ENCODE data around the gene SLC24A3.

The SLC24A3 gene

GRCh38 chr20:19419396-19419795 is 207.0 kb downstream of the SLC24A3 start:
- no peak for DNase-seq (ENCODE audit: low read depth in 4 of 4, low spot score in 1 of 4)

GRCh38 chr20:19423097-19423899 is 210.9 kb downstream of the SLC24A3 start:
- no peak for DNase-seq (ENCODE audit: low read depth in 4 of 4, low spot score in 1 of 4)

- DNase-seq (ENCODE audit: low read depth in 4 of 4, low spot score in 1 of 4) = no peak
Observed at GRCh38 chr20:19423900-19424620, 211.6 kb downstream of the SLC24A3 start.

DNA sequence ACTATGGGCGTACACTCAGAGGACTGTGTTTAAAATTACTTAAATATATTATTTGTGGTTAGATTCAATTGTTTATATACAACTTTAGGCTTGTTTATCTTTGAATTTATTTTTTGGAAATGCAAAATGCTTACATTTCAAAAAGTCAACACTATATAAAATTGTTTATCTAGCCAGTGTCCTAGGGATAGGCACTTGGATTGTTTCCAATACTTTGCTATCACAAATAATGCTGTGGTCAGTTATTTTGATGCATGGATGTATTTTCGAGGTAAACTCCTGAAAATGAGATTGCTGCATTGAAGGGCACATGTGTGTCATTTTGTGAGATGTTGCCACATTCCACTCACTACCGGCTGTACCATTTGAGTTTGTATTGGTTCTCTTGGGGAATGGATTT is 213.9 kb downstream of the SLC24A3 start:
- no peak for DNase-seq (ENCODE audit: low read depth in 4 of 4, low spot score in 1 of 4)

- no peak for DNase-seq (ENCODE audit: low read depth in 4 of 4, low spot score in 1 of 4)
Observed at GRCh38 chr20:19427480-19427879, 215.0 kb downstream of the SLC24A3 start.

DNA sequence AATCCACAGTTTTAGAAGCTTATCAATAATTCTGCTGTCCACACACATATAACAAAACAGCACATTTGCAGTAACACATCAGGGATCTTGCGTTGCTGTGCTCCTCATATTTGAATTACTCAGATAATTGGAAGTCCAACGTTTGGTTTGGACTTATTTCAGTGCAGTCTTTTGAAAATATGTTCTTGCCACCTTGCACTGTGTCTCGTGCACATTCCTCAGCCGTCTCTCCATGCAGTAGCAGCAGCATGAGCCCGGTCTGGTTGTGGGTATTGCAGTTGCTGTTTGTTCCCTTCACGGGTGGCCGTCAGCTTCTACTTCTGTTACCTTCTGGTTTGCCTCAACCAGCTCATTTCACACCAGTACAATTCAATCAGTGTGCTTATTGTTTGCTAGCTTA is 215.5 kb downstream of the SLC24A3 start:
- DNase-seq (ENCODE audit: low read depth in 4 of 4, low spot score in 1 of 4) = no peak

DNA sequence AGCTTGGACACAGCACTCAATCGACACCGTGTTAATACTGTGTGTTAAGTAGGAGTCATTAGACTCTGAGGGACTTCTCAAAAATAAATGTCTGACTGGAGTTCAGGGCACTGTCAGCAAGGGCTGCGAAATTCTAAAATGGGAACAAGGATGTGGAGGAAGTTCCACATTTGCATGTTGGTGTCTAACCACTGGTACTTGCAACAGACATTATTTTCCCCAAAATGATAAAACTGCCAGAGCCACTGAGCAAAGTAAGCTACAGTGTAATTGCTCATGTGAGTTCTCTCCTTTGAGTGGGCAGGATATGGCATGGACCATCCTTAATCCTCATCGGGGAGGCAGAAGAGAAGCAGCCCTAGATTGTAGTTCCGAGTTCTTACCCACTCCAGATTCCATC is 215.9 kb downstream of the SLC24A3 start:
- DNase-seq (ENCODE audit: low read depth in 4 of 4, low spot score in 1 of 4) = no peak

- no peak for DNase-seq (ENCODE audit: low read depth in 4 of 4, low spot score in 1 of 4)
Observed at GRCh38 chr20:19429538-19429937, 217.1 kb downstream of the SLC24A3 start.

DNA sequence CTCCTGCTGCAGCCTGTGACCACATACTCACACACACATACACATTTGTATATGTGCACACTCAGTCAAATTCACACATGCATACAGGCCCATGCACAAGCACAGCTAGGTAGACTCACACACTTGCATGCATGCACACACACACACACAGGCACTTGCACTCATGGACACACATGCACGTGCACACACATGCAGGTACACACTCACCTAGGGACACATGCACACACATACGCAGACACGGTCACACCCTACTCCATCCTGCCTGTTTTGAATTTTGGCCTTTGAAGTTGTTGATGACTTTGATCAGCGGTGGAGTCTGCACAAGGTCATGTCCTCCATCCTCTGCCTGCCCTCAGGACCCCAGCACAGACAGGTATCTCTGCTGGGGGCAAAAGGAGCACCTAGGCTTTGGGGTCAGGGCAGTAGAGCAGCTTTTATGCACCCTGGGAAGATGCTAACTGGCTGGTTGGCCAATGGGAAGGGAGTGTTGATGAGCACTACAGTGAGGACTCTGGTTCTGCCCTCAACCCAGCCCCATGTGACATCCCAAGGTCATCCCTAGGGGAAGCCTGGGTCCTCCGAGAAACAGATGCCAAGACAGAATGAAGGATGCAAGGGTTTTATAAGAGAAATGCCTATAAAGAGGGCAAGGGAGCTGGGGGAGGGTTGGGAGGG is 218.3 kb downstream of the SLC24A3 start:
- no peak for DNase-seq (ENCODE audit: low read depth in 4 of 4, low spot score in 1 of 4)

GRCh38 chr20:19431316-19431700 is 218.9 kb downstream of the SLC24A3 start:
- no peak for DNase-seq (ENCODE audit: low read depth in 4 of 4, low spot score in 1 of 4)

GRCh38 chr20:19431906-19432305 is 219.5 kb downstream of the SLC24A3 start:
- DNase-seq (ENCODE audit: low read depth in 4 of 4, low spot score in 1 of 4) = no peak

- DNase-seq (ENCODE audit: low read depth in 4 of 4, low spot score in 1 of 4) = no peak
Observed at GRCh38 chr20:19433371-19434350, 221.2 kb downstream of the SLC24A3 start.

DNA sequence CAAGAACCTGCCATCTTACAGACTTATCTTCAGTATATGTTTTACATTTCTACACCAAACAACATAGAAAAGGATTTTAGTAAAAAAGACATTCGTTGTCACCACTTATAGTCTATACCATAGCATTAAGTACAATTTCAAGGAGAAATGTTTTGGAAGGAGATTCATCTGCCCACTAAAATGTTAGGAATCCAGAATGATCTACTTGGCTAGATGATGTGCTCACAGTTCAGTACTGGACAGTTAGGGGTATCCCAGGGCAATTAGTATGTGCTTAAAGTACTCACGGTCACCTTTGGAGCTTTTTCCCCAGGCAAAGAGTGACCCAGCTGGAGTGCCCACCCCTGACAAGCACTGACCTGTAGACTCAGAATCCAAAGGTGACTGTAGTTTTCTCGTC is 222.9 kb downstream of the SLC24A3 start:
- DNase-seq (ENCODE audit: low read depth in 4 of 4, low spot score in 1 of 4) = no peak

GRCh38 chr20:19435821-19436220 is 223.4 kb downstream of the SLC24A3 start:
- no peak for DNase-seq (ENCODE audit: low read depth in 4 of 4, low spot score in 1 of 4)

GRCh38 chr20:19438488-19438887 is 226.0 kb downstream of the SLC24A3 start:
- DNase-seq (ENCODE audit: low read depth in 4 of 4, low spot score in 1 of 4) = no peak

GRCh38 chr20:19440660-19441527 is 228.5 kb downstream of the SLC24A3 start:
- DNase-seq (ENCODE audit: low read depth in 4 of 4, low spot score in 1 of 4) = no peak

DNA sequence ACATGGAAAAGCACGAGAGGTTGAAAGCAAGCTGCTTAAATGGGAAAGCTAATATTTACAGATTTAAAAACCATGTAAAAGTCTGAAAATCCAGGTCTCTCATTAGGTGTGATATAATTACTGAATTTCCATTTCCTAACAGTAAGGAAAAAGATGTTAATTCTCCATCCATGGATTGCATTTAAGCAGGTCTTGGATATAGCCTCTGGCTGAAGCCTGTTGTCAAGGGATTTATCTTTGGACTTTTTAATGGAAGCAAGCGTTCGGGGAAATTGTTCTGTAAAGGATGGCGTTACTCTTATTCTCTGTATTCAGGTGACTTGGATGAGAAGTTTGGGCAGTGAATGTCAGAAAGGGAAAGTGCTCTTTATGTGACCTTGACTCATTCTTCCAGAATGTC is 233.8 kb downstream of the SLC24A3 start:
- DNase-seq (ENCODE audit: low read depth in 4 of 4, low spot score in 1 of 4) = no peak

- DNase-seq (ENCODE audit: low read depth in 4 of 4, low spot score in 1 of 4) = no peak
Observed at GRCh38 chr20:19448632-19449031, 236.2 kb downstream of the SLC24A3 start.

DNA sequence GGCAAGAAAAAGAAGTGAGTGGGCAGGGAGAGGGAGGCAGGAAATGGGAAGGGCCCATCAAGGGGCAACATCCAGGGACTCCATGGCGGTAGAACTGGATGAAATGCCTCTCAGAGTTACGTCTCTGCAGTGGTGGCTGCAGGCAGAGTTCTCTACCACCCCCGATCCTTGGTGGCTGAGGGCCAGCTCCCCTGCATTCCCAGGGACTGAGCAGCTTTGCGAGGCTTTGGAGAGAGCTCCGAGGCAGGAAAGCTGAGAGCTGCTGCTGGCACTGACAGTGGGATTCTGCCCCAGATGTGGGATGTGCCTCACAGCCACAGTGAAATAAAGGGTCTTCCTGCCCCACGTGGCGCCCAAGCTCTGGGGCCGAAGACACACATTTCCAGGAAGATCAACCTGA is 236.6 kb downstream of the SLC24A3 start:
- no peak for DNase-seq (ENCODE audit: low read depth in 4 of 4, low spot score in 1 of 4)

Measured in stimulated activated CD4-positive, alpha-beta T cell treated with anti-CD3 and anti-CD28 coated beads, Interleukin-1b, Interleukin-23, amount 100 ng/mL, for 24 hours (primary cell).